ENCODE data around the gene DAAM2.

GRCh38 chr6:39812496-39812852, 20.3 kb downstream of the DAAM2 start:
- TF ChIP-seq CTCF (IDR thresholded peaks at IDR 0.05) (no peak), POLR2A (IDR thresholded peaks at IDR 0.05) (no peak), POLR2AphosphoS5 (IDR thresholded peaks at IDR 0.05; ENCODE audit: insufficient read depth in 1 of 2, low read depth in 1 of 2) (no peak)

Measured in vagina (tissue), 2 donors.